ENCODE data around the gene NOCT.
"Not testable (repeated sequence)": the region's sequence is repeated elsewhere in the genome, so short reads cannot be mapped to it uniquely, and the experiment has no call there.

Gene NOCT

DNA sequence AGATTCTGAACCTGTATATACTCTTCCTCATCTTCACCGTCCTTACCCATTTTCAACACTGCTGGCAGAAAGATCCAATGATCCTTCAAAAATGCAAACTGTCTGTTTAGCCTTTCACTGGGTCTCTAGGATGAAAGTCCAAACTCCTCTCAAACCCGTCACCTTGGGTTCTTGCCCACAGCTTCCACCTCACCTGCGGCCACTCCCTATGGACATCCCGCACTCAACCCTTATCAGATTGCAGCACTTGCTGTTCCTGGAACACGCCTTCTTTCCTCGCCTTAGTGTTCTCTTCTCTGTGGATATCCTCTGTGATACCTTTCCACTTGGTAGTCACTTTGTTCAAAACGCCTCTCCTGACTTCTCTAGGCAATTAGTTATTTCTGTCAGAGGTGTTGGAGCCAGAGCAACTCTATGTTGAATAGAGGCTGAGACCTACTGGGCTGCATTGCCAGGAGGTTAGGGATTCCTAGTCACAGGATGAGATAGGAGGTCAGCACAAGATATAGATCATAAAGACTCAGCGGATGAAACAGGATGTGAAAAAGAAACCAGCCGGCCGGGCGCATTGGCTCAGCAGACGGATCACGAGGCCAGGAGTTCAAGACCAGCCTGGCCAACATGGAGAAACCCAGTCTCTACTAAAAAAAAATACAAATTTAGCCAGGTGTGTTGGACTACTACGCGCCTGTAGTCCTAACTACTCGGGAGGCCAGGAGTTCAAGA is 4.2 kb upstream of the NOCT start:
- no peak for DNase-seq (ENCODE audit: low read depth in 2 of 2)

DNA sequence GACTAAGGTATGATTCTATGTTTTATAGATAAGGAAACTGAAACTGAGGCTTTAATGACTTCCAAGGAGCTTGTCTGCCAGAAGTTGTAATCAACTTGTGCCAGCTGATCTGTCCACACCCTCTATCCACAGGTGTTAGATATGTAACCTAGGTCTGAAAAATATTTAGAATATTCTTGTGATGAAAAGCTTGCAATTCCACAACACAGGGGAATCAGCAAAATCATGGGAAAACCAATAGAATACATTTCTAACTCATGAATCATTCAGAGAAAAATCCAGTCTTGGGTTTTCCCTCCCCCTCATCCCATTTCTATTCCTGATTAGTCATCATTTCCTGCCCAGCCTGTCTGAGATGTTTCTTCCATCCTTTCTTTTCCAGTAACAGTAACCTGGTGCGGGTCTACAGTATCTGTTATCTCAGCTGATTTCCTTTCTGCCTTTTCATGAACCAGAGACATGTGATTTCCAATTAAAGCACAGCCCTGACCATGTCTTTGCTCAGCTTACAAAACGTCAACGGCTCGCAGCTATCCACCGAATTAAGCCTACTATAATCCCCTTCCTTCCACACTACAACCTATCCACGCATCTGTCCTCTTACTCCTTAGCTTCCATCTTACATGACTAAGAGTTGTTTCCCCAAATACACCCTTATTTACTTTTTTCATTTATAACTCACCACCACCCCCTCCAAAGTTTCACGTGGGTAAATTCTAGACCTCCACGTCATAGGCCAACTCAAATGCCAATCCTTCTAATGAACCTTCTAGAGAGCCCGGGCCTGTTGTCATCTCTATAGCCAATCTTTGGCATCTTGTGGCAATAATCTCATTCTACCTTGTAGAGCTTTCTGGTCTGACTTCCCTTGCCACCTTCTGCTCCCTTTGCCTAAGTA is 961 bp upstream of the NOCT start:
- peak in 1 of 2 donors; percentile 6 for DNase-seq (ENCODE audit: low read depth in 2 of 2)

DNA sequence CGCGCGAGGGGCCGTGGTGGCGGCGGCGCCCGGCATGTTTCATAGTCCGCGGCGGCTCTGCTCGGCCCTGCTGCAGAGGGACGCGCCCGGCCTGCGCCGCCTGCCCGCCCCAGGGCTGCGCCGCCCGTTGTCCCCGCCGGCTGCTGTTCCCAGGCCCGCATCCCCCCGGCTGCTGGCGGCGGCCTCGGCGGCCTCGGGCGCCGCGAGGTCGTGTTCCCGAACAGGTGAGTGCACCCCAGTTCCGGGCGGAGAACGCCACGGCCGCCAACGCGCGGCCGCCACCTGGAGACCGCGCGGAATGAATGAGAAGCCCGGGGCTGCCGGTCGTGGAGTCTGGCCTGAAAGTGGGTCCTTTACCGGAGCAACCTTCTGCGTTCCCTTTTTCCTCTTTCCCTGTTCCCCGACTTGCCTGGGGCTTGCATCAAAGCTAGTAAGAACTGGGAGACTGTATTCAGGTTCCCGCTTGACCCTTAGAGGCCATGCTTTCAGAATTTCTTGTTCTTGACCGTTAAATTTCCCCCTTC is 429 bp downstream of the NOCT start:
- peak; percentile 17 to 40 for DNase-seq (ENCODE audit: low read depth in 2 of 2)

DNA sequence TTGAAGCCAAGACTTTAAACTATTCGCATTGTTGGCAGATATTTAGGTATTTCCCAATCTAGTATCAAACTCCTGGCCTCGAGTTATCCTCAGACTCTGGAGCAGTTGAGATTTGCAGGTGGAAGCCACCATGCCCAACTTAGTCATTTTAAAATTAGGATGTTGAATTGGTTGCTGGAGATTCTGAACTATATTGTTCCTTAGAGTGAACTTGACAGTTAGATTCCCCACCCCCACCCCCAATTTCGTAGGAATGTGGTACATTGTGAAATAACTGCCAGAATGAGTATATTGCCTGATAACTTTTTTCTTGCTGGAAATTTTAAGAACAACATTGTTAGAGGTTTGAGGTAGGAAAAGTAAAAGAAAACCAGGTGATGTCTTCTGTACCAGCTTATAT is 2.3 kb downstream of the NOCT start:
- DNase-seq (ENCODE audit: low read depth in 2 of 2) = no peak

DNA sequence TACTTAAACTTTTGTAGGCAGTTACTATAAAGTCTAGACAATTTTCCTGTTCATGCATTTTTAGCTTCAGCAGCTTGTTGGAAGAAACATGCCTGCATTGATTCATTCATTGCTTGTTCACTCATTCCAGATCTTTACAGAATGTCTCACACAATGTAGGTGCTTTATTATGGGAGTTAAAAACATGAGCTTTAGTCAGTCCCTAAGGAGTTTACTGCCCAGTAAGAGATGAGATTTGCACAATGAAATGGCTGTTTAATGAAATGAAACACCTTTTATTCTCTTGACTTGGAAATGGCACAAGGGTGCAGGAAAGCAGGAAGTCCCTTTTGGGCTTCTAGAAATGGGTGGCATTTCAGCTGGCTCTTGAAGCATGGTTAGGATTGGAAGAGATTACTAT is 2.9 kb downstream of the NOCT start:
- DNase-seq (ENCODE audit: low read depth in 2 of 2) = no peak

DNA sequence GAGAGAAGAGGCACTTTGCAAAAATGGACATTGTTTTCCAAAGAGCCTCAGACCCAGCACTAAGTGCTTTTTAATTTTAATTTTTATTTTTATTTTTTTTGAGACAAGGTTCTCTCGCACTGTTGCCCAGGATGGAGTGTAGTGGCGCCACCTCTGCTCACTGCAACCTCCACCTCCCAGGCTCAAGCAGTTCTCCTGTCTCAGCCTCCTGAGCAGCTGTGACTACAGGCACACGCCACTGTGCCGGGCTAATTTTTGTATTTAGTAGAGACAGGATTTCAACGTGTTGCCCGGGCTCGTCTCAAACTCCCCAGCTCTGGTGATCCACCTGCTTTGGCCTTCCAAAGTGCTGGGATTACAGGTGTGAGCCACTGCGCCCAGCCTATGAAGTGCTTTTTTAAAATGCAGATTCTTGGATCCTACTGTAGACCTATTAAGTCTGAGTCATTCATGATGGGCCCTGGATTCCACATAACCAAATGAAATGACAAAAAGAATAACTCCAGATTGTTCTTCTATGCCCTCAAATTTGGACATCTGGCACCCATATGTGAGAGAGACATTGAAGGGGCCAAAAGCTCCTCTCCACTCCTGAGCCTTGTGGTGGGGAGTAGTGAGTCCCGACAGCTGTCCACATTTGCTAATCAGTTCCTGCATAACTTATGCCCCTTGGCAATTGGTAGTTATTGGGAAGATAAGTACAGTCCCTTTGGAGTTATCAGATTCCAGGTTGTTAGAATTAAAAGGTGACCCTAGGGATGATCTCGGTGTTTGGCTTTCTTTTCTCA is 3.6 kb downstream of the NOCT start:
- no peak for DNase-seq (ENCODE audit: low read depth in 2 of 2)

DNA sequence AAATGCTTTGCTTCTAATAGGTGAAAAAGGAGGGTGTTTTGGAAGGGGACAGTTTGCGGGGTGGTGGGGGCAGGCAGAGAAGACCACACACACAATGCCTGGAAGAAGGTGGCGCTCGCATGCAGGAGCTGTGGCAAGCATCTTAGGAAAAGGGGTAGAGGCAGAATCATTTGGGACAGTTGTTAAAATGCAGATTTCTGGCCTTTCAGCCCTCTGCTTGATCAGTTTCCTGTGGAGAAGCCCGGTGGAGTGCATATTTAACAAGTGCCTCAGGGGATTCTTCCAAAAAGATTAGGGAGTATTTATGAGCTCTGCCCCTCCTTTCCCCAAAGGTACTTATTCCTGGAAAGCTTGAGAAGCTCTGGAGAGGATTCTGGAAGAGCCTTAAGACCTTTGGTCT is 4.8 kb downstream of the NOCT start:
- DNase-seq (ENCODE audit: low read depth in 2 of 2) = no peak

DNA sequence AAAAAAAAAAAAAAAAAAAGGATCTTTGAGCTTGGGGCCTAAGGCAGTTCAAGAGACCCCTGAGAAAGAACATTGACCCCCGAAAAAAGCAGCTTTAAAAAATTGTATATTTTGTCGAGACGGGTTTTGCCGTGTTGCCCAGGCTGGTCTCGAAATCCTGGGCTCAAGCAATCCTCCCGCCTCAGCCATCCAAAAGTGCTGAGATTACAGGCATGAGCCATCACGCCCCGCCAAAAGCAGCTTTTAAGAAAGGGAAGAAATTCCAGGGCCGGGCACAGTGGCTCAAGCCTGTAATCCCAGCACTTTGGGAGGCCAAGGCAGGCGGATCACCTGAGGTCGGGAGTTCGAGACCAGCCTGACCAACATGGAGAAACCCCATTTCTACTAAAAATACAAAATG is 5.5 kb downstream of the NOCT start:
- not testable (repeated sequence) for DNase-seq (ENCODE audit: low read depth in 2 of 2)

DNA sequence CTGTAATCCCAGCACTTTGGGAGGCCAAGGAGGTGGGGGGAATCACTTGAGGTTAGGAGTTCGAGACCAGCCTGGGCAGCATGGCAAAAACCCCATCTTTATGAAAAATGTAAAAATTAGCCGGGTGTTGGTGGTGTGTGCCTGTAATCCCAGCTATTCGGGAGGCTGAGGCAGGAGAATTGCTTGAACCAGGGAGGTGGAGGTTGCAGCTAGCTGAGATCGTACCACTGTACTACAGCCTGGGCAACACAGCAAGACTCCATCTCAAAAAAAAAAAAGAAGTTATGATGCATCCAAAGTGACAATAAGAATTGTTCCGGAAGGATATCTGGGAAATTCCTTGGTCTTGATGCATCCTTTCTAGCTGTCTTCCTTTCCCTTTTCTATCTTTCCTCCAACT is 7.3 kb downstream of the NOCT start:
- DNase-seq (ENCODE audit: low read depth in 2 of 2) = no peak

DNA sequence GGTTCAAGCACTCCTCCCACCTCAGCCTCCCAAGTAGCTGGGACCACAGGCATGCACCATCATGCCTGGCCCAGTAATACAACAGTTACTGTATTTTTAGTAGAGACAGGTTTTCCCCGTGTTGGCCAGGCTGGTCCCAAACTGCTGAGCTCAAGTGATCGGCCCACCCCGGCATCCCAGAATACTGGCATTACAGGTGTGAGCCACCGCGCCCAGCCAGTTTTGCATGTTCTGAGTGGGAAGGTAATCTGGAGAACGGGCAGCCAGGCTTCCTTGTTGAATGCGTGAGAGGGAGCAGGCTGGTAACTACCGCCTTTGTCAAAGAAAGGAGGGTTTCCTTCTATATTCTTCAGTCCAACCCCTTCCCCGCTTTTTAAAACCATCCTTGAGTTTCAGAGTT is 9.1 kb downstream of the NOCT start:
- DNase-seq (ENCODE audit: low read depth in 2 of 2) = no peak

DNA sequence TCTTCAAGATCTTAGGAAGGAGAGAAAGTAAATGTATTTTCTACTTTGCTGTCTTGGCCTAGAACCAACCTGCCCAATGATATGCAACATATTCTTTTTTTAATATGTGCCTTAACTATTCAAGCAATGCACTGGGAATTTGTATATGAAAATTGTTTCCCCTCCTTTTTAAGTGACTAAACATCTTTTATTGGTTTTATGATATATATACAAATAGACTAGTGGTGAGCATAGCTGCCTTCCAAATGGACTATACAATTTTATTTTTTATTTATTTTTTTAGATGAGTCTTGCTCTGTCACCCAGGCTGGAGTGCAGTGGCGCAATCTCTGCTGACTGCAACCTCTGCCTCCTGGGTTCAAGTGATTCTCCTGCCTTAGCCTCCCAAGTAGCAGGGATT is 10.3 kb downstream of the NOCT start:
- no peak for DNase-seq (ENCODE audit: low read depth in 2 of 2)

DNA sequence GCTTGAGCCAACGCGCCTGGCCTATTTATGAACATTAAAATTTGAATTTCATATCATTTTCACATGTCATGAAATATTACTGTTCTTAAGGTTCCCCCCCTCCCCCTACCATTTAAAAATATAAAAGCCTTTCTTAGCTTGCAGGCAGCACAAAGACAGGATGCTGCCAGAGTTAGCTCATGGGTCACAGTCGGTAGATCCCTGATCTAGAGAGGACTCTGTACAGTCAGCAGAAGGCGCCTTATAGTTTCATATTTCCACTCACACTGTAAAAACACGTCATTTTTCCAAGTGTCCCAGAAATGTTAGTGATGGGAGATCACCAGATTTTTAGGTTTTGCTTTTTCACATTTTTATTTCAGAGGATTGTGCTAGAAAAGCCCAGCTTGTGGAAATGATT is 12.2 kb downstream of the NOCT start:
- DNase-seq (ENCODE audit: low read depth in 2 of 2) = no peak

DNA sequence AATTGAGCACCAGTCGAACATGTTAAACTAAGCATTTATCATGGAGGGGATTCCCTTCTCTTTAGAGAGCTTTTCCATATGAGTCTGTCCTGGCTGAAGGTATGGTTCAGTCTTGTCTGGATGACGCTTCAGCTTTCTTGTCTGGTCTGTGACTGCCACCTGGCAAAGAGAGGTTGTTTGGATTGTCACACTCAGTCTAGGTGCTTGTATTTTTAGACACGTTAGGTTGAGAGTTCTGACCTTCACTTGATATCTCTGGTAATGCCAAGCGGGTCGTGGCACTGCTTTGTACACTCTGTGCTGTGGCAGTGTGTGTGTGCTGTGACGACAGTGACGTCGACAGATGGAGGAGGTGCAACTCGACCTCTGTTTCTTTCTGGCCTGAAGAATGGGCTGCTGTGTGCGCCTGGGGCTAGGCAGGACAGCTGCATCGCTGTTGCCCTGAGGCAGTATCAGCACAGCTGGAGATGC is 12.6 kb downstream of the NOCT start:
- DNase-seq (ENCODE audit: low read depth in 2 of 2) = no peak

DNA sequence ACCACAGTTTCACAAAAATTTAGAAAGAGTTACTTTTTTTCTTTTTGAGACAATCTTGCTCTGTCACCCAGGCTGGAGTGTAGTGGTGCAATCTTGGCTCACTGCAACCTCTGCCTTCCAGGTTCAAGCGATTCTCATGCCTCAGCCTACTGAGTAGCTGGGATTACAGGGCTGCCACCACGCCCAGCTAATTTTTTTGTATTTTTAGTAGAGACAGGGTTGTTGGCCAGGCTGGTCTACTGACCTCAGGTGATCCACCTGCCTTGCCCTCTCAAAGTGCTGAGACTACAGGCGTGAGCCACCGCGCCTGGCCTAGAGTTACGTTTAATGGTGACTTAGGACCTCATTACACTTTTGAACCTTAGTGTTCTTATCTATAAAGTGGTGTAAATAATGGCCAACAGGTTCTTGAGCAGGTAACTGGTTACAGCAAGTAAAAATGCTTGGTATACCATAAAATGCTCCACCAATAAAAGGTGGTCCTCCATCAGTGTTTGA is 14.3 kb downstream of the NOCT start:
- not testable (repeated sequence) for DNase-seq (ENCODE audit: low read depth in 2 of 2)

DNA sequence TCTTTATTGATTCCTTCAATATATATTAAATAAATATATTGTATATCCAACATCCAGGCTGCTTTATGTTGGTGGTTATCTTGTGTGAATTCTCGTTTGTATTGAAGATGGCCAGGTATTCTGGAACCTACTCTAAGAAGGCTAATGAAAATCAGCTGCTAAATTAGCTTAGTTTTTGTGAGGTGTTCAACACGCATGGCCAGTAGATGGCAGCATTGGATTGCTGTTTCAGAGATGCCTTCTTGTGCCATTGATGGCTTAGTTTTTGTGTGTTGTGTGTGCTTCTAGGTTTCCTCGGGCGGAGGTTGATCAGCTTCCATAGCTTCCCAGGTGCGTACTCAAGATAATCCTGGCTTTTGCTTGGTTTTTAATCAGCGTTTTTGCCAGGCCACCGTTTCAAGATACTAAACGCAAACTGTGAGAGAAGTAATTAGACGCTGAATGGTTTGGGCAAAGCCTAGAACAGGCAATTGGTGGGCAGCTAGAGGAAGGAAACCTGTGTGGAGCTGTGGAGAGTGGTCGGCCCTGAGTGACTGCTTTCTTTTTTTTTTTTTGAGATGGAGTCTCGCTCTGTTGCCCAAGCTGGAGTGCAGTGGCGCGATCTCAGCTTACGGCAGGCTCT is 15.1 kb downstream of the NOCT start:
- DNase-seq (ENCODE audit: low read depth in 2 of 2) = peak; percentile 34 to 73

DNA sequence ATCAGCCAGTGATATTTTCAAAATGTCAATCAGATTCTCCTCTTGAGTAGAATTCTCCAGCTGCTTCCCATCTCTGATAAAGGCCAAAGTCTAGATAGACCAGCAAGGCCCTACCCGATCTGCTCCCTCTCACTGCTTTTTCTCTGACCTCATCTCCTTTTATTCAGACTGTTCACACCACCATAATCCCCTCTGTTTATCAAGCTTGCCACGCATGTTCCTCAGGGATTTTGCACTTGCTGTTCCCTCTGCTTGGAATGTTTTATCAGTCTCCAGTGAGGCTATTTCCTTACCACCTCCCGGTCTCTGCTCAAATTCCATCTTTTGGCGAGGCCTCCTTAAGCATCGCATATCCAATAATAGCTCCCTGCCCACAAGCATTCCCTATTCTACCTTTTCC is 20.1 kb downstream of the NOCT start:
- DNase-seq (ENCODE audit: low read depth in 2 of 2) = no peak

DNA sequence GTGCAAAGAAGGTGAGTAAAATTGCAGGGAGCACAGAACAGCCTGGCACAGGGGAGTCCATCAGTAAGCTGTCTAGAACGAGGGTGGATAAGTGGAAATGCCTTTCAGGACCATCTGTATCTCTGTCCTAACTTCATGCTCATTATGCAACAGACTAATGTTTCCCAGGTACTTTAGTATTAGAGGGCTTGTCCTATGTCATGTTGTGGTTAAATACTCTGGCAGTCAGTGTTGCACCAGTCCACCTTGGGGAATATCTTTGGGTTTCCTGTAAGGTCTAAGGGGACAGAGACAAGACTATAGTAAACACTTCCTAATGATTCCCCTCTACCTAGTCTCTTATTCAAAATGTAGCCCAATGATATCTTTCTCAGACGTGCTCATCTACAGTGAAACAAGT is 21.3 kb downstream of the NOCT start:
- DNase-seq (ENCODE audit: low read depth in 2 of 2) = no peak

DNA sequence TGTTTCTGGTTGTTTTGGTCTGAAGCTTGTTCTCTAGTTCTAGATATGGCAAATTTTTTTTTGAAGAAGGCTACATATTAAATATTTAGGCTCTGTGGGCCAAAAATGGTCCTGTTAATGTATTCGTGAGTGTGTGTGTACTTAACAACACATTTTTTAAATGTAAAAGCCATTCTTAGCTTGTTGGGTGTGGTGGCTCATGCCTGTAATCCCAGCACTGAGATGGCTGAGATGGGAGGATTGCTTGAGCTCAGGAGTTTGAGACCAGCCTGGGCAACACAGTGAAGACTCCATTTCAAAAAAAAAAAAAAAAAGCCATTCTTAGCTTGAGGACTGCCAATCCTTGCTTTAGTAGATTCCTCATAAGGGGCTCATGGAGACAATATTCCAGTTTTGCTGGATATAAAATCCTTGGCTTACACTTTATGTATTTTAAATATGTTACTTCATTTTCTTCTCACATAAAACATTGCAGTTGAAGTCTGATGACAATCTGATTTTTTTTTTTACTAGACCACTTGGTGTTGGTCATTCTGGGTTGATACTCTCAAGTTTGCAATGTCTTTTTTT is 23.4 kb downstream of the NOCT start:
- DNase-seq (ENCODE audit: low read depth in 2 of 2) = no peak

DNA sequence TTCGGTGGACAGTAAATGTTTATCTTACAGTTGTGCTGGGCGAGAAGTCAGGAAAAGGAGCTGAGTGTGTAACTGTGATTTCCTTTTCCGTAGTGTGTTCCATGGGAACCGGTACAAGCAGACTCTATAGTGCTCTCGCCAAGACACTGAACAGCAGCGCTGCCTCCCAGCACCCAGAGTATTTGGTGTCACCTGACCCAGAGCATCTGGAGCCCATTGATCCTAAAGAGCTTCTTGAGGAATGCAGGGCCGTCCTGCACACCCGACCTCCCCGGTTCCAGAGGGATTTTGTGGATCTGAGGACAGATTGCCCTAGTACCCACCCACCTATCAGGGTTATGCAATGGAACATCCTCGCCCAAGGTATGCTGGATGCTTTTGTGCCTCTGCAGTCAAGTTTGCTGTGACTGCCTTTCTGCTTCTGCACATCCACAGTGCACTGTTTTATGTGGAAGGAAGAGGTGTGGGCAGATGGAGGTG is 27.4 kb downstream of the NOCT start:
- no peak for DNase-seq (ENCODE audit: low read depth in 2 of 2)

DNA sequence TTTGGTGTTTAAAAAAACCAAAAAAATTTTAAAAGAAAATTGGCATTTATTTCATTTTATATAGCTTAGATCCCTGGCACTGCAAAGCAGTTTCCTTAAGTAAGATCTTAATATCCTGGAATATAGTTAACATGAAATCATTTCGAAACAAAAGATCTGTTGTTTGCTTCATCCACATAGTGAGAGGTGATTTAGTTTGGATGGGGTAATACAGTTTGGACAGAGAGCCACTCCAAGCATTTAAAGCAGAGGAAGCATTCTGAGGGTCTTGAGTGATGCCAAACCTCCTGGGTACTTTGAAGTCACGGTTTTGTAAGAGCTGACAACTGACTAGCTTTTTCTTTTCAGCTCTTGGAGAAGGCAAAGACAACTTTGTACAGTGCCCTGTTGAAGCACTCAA is 28.7 kb downstream of the NOCT start:
- no peak for DNase-seq (ENCODE audit: low read depth in 2 of 2)

DNA sequence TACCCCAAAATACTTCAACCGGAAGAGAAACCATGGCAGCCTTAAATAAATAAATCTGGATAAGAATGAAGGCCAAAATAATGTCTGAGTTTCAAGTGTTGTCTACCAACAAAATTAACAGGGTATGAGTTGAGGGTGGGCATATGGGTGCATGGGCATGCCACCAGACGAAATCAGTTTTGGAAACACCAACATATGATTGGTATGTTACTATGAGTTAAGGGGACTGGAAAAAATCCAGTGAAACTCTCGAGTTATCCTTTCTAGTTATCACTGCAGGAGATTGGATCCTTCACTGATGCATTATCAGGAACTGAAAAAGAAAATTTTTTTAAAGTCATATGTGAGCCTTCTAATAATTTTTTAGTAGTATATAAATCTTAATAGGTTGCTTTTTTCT is 32.4 kb downstream of the NOCT start:
- no peak for DNase-seq (ENCODE audit: low read depth in 2 of 2)

Measured in stimulated activated CD4-positive, alpha-beta T cell treated with anti-CD3 and anti-CD28 coated beads, Interleukin-1b, Interleukin-23, amount 100 ng/mL, for 4 hours (primary cell).